HepG2 (cell line): ENCODE data around the gene SRP68. TPM values are rescaled to one million over a fixed set of nuclear protein-coding genes. Genes with fewer than 3 reads are reported as not detected.

ENCODE experiments used
- BCL6 ChIP-seq: IDR thresholded peaks from 2 replicates; pipeline ENCODE4 v1.6.1; 2016; ENCODE audit warnings: missing genetic modification reagents, missing compliant biosample characterization
- DPF2 ChIP-seq: sonication (generic); formaldehyde crosslinking; IDR thresholded peaks from 2 replicates; pipeline ENCODE4 v1.4.0; 2020; ENCODE audit warnings: mild to moderate bottlenecking, low read depth, missing genetic modification reagents, borderline replicate concordance
- FOSL2 ChIP-seq: sonication (generic); formaldehyde crosslinking; IDR thresholded peaks from 2 replicates; pipeline ENCODE4 v1.4.0; 2020; ENCODE audit warnings: missing genetic modification reagents
- HMG20B ChIP-seq: conservative IDR thresholded peaks from 2 replicates; pipeline ENCODE4 v1.6.1; 2016; ENCODE audit warnings: missing genetic modification reagents, missing compliant biosample characterization
- KLF12 ChIP-seq: sonication (generic); formaldehyde crosslinking; IDR thresholded peaks from 2 replicates; pipeline ENCODE4 v1.4.0; 2020; ENCODE audit warnings: missing genetic modification reagents, borderline replicate concordance
- MEF2D ChIP-seq: sonication (generic); formaldehyde crosslinking; IDR thresholded peaks from 2 replicates; pipeline ENCODE4 v1.5.1; 2020; ENCODE audit warnings: mild to moderate bottlenecking, missing genetic modification reagents
- ZC3H4 ChIP-seq: sonication (generic); formaldehyde crosslinking; IDR thresholded peaks from 2 replicates; pipeline ENCODE4 v1.4.0; 2020; ENCODE audit warnings: missing genetic modification reagents, borderline replicate concordance
- ZNF263 ChIP-seq: sonication (generic); formaldehyde crosslinking; IDR thresholded peaks from 2 replicates; pipeline ENCODE4 v1.4.0; 2020; ENCODE audit warnings: missing genetic modification reagents
- ZNF777 ChIP-seq: sonication (generic); formaldehyde crosslinking; IDR thresholded peaks from 2 replicates; pipeline ENCODE4 v1.4.0; 2020; ENCODE audit warnings: missing genetic modification reagents
- ZZZ3 ChIP-seq: sonication (generic); formaldehyde crosslinking; IDR thresholded peaks from 2 replicates; pipeline ENCODE4 v1.4.0; 2020; ENCODE audit warnings: missing genetic modification reagents, mild to moderate bottlenecking, borderline replicate concordance
- polyA plus RNA-seq, 8 experiments: library from polyadenylated mRNA; depleted of rRNA in 3 of 8; stranded (reverse) in 7 of 8; unstranded in 1 of 8; fragments of >200 nt; fragmentation: Illumina TruSeq in 4 of 8; extraction: Trizol in 4 of 8; gene quantifications; 2 replicates each; pipeline versions ENCODE4 v1.2.1 to v1.2.3, GENCODE V29; 2011 to 2016; ENCODE audit warnings: low read depth in 4 of 8, missing spikeins in 1 of 8, mixed read lengths in 1 of 8; ENCODE audit not compliant: insufficient read depth in 1 of 8
- total RNA-seq, 5 experiments: library from RNA; depleted of rRNA; stranded (reverse); fragments of >200 nt; fragmentation: Illumina TruSeq; extraction: Trizol; gene quantifications; 2 replicates each; pipeline ENCODE4 v1.2.3, GENCODE V29; 2016; ENCODE audit warnings: low read depth in 1 of 5
- TF ChIP-seq, protein P1 (sequence below): sonication (generic); formaldehyde crosslinking; IDR thresholded peaks from 2 replicates; pipeline ENCODE4 v1.5.0; 2020; ENCODE audit warnings: mild to moderate bottlenecking, missing genetic modification reagents, borderline replicate concordance
- TF ChIP-seq, protein P2 (sequence below): sonication (generic); formaldehyde crosslinking; IDR thresholded peaks from 2 replicates; pipeline ENCODE4 v1.5.0; 2020; ENCODE audit warnings: mild to moderate bottlenecking, missing genetic modification reagents
- TF ChIP-seq, protein P3 (sequence below): sonication (generic); formaldehyde crosslinking; IDR thresholded peaks from 2 replicates; pipeline ENCODE4 v1.4.0; 2020; ENCODE audit warnings: missing genetic modification reagents, borderline replicate concordance
- TF ChIP-seq, protein P4 (sequence below): sonication (generic); formaldehyde crosslinking; IDR thresholded peaks from 2 replicates; pipeline ENCODE4 v1.9.0; 2021; ENCODE audit warnings: missing genetic modification reagents, mild to moderate bottlenecking, borderline replicate concordance
- TF ChIP-seq, protein P5 (sequence below): sonication (generic); formaldehyde crosslinking; IDR thresholded peaks from 2 replicates; pipeline ENCODE4 v1.5.1; 2020; ENCODE audit warnings: missing genetic modification reagents, mild to moderate bottlenecking, borderline replicate concordance

Gene SRP68
- total and polyA plus RNA-seq, 2 of the 13 experiments (the other 11 are each of a cell fraction or from before 2014, with no cell fraction given), result 39.8 to 74.3 TPM

DNA sequence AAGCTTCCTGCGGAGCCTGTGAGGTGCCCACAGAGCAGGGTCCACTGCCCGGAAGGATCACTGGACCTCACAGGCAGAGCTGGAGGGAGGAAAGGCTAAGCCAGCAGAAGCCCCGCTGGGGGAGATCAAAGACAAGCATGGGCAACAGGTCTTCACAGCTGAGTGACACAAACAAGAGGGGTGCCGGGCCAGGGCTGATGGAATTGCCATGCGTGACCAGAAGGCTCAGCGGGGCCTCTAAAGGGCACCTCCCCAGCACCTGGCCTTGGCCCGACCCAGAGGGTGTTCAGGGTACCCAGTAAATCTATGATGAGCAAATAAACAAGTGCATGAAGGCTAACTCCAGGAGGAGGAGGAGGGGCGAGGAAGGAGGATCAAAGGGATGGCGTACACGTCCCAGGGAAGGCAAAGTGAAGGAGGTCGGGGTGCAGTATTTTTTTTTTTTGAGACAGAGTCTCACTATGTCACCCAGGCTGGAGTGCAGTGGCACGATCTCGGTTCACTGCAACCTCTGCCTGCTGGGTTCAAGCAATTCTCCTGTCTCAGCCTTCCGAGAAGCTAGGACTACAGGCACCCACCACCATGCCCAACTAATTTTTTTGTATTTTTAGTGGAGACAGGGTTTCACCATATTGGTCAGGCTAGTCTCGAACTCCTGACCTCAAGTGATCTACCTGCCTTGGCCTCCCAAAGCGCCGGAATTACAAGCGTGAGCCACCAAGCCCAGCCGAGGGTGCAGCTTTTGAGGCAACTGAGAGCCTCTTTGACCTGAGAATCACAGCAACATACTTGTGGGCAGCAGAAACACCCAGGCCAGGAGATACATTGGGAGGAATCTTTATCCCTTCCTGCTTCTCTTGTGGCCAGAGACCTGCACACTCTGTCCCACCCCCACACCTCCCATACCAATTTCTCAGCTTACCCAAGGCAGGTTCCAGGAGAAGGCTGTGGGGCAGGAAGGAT, 47.4 kb upstream of the SRP68 start (continued):
- TF ChIP-seq, protein P1, sequence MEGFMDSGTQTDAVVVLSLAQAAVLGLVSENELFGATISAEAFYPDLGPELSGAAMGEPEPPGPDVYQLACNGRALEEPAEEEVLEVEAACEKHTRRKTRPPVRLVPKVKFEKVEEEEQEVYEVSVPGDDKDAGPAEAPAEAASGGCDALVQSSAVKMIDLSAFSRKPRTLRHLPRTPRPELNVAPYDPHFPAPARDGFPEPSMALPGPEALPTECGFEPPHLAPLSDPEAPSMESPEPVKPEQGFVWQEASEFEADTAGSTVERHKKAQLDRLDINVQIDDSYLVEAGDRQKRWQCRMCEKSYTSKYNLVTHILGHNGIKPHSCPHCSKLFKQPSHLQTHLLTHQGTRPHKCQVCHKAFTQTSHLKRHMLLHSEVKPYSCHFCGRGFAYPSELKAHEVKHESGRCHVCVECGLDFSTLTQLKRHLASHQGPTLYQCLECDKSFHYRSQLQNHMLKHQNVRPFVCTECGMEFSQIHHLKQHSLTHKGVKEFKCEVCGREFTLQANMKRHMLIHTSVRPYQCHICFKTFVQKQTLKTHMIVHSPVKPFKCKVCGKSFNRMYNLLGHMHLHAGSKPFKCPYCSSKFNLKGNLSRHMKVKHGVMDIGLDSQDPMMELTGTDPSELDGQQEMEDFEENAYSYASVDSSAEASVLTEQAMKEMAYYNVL (CRISPR knock-in tag), result peak; percentile 45; the same call in 1 of the 2 replicates
- TF ChIP-seq ZZZ3 (CRISPR knock-in tag), result 0 out of 2 replicates have a peak, but pooled peaks have one; percentile 9
- TF ChIP-seq HMG20B (CRISPR knock-in tag), result peak; percentile 82; the same call in 1 of the 2 replicates
- TF ChIP-seq, protein P2, sequence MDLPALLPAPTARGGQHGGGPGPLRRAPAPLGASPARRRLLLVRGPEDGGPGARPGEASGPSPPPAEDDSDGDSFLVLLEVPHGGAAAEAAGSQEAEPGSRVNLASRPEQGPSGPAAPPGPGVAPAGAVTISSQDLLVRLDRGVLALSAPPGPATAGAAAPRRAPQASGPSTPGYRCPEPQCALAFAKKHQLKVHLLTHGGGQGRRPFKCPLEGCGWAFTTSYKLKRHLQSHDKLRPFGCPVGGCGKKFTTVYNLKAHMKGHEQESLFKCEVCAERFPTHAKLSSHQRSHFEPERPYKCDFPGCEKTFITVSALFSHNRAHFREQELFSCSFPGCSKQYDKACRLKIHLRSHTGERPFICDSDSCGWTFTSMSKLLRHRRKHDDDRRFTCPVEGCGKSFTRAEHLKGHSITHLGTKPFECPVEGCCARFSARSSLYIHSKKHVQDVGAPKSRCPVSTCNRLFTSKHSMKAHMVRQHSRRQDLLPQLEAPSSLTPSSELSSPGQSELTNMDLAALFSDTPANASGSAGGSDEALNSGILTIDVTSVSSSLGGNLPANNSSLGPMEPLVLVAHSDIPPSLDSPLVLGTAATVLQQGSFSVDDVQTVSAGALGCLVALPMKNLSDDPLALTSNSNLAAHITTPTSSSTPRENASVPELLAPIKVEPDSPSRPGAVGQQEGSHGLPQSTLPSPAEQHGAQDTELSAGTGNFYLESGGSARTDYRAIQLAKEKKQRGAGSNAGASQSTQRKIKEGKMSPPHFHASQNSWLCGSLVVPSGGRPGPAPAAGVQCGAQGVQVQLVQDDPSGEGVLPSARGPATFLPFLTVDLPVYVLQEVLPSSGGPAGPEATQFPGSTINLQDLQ (CRISPR knock-in tag), result no peak
- TF ChIP-seq ZC3H4 (CRISPR knock-in tag), result no peak
- peak; percentile 19; the same call in 1 of the 2 replicates for TF ChIP-seq KLF12 (CRISPR knock-in tag)
- TF ChIP-seq, protein P3, sequence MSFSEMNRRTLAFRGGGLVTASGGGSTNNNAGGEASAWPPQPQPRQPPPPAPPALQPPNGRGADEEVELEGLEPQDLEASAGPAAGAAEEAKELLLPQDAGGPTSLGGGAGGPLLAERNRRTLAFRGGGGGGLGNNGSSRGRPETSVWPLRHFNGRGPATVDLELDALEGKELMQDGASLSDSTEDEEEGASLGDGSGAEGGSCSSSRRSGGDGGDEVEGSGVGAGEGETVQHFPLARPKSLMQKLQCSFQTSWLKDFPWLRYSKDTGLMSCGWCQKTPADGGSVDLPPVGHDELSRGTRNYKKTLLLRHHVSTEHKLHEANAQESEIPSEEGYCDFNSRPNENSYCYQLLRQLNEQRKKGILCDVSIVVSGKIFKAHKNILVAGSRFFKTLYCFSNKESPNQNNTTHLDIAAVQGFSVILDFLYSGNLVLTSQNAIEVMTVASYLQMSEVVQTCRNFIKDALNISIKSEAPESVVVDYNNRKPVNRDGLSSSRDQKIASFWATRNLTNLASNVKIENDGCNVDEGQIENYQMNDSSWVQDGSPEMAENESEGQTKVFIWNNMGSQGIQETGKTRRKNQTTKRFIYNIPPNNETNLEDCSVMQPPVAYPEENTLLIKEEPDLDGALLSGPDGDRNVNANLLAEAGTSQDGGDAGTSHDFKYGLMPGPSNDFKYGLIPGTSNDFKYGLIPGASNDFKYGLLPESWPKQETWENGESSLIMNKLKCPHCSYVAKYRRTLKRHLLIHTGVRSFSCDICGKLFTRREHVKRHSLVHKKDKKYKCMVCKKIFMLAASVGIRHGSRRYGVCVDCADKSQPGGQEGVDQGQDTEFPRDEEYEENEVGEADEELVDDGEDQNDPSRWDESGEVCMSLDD, result peak; percentile 72; the same call in 1 of the 2 replicates
- peak; percentile 75; the same call in 1 of the 2 replicates for TF ChIP-seq ZNF263
- TF ChIP-seq, protein P4, sequence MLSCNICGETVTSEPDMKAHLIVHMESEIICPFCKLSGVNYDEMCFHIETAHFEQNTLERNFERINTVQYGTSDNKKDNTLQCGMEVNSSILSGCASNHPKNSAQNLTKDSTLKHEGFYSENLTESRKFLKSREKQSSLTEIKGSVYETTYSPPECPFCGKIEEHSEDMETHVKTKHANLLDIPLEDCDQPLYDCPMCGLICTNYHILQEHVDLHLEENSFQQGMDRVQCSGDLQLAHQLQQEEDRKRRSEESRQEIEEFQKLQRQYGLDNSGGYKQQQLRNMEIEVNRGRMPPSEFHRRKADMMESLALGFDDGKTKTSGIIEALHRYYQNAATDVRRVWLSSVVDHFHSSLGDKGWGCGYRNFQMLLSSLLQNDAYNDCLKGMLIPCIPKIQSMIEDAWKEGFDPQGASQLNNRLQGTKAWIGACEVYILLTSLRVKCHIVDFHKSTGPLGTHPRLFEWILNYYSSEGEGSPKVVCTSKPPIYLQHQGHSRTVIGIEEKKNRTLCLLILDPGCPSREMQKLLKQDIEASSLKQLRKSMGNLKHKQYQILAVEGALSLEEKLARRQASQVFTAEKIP (CRISPR knock-in tag), result no peak
- peak; percentile 14; the same call in 1 of the 2 replicates for TF ChIP-seq MEF2D
- TF ChIP-seq ZNF777 (CRISPR knock-in tag), result no peak
- TF ChIP-seq, protein P5, sequence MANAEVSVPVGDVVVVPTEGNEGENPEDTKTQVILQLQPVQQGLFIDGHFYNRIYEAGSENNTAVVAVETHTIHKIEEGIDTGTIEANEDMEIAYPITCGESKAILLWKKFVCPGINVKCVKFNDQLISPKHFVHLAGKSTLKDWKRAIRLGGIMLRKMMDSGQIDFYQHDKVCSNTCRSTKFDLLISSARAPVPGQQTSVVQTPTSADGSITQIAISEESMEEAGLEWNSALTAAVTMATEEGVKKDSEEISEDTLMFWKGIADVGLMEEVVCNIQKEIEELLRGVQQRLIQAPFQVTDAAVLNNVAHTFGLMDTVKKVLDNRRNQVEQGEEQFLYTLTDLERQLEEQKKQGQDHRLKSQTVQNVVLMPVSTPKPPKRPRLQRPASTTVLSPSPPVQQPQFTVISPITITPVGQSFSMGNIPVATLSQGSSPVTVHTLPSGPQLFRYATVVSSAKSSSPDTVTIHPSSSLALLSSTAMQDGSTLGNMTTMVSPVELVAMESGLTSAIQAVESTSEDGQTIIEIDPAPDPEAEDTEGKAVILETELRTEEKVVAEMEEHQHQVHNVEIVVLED (CRISPR knock-in tag), result no peak
- peak; percentile 25; the same call in 1 of the 2 replicates for TF ChIP-seq DPF2
- peak; percentile 45 for TF ChIP-seq FOSL2
- TF ChIP-seq BCL6, result peak; percentile 68; the same call in 1 of the 2 replicates
